Chondrocyte (in vitro differentiated cells): ENCODE measurements around the gene PLEKHN1. TPM values are rescaled to one million over a fixed set of nuclear protein-coding genes. Genes with fewer than 3 reads are reported as not detected.

ENCODE experiments used
- DNase-seq: peaks from one replicate; pipeline ENCODE4 v3.0.0; 2021; ENCODE audit warnings: mixed read lengths, low spot score
- H3K27ac Mint-ChIP-seq: one replicate; pipeline ENCODE4 v1.8.0; 2021; ENCODE audit warnings: mild to moderate bottlenecking, moderate library complexity, mixed read lengths; ENCODE audit not compliant: unreplicated experiment
- H3K27me3 Mint-ChIP-seq: 2 replicates; pipeline ENCODE4 v1.8.0; 2021; ENCODE audit warnings: low read depth, mixed read lengths
- H3K36me3 Mint-ChIP-seq: 2 replicates; pipeline ENCODE4 v1.8.0; 2021; ENCODE audit warnings: low read depth, mixed read lengths
- H3K4me1 Mint-ChIP-seq: 2 replicates; pipeline ENCODE4 v1.8.0; 2021; ENCODE audit warnings: low read depth, mild to moderate bottlenecking, mixed read lengths
- H3K4me3 Mint-ChIP-seq: one replicate; pipeline ENCODE4 v1.8.0; 2021; ENCODE audit warnings: mild to moderate bottlenecking, moderate library complexity, mixed read lengths; ENCODE audit not compliant: unreplicated experiment
- H3K9me3 Mint-ChIP-seq: 2 replicates; pipeline ENCODE4 v1.8.0; 2021; ENCODE audit warnings: low read depth, mixed read lengths
- CTCF ChIP-seq: fragments of 200-600 bp; sonication (generic); IDR thresholded peaks from 2 replicates; pipeline ENCODE4 v1.5.0; 2021; ENCODE audit warnings: antibody characterized with exemption, mild to moderate bottlenecking, moderate library complexity
- total RNA-seq: library from RNA; stranded (reverse); gene quantifications from 3 replicates; pipeline ENCODE4 v1.2.1, GENCODE V29; 2021

PLEKHN1 gene
- total RNA-seq, 1 donor from 2014 or later: 0.17 TPM

DNA sequence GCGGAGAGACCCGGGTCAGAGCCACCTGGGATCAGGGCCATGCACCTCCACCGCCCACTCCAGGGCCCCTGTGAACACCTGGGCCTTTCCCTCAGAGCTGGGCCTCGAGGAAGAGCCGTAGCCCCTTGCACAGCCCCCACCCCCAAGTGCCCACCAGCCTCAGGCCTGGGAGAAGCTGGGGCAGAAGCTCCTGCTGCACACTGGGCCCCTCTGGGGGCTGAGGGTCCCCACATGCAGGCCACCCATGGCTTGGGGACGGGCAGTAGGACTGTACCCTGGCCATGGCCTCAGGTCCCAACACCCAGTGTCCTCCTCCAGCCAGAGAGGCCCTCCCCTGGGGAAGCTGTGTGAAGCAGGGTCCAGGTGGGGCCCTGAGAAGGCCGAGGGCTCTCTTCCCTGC, 13.7 kb upstream of the PLEKHN1 start:
- Mint-ChIP-seq H3K27me3 (no peaks in the 10 kb centered on the region), H3K27ac (no peak overlapping the region), H3K4me1 (peaks cover 4% of the 10 kb centered on the region), H3K4me3 (no peak overlapping the region), H3K36me3 (peaks cover 26% of the 10 kb centered on the region), H3K9me3 (no peaks in the 10 kb centered on the region)
- no peak for DNase-seq
- no peak for TF ChIP-seq CTCF

DNA sequence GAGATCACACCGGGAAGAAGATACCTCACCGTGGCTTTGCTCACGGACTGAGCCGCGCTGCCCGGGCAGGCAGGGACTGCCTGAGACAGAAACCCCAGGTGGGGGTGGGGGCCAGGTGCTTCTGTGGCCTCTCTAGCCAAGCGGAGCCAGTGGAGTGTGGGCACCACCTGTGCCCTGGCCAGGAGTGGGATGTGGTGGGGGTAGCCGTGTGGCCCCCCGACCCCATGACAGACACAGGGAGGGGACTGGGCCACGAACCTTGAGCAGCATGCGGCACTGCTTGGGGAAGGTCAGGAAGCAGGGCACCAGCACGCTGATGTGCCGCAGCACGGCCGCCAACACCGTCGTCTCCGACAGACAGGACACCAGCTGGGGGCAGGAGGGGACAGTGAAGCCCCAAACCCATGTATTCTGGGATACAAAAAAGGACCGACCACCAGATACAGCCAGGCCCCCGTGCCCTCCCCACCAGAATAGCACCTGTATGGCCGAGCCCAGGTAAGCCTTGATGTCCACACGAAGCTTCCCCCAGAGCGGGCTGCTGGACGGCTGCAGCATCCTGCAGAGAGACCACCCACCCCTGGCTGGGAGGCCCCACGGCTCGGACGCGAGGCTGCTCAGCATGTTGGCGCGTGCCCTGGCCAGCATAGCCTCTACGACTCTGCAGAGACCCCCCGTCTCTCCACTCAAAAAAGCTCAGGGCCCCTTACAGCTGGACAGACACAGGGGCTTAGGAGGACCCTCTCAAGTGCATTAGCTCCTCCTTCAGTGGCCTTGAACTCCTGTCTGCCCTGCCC, 12.6 kb upstream of the PLEKHN1 start:
- Mint-ChIP-seq H3K27ac (no peak overlapping the region), H3K4me3 (no peak overlapping the region), H3K9me3 (no peaks in the 10 kb centered on the region), H3K4me1 (peaks cover 14% of the 10 kb centered on the region), H3K36me3 (peaks cover 24% of the 10 kb centered on the region), H3K27me3 (no peaks in the 10 kb centered on the region)
- no peak for TF ChIP-seq CTCF
- DNase-seq: no peak

- Mint-ChIP-seq H3K4me1 (peaks cover 14% of the 10 kb centered on the region), H3K27ac (no peak overlapping the region), H3K4me3 (no peak overlapping the region), H3K9me3 (no peaks in the 10 kb centered on the region), H3K36me3 (peaks cover 19% of the 10 kb centered on the region), H3K27me3 (no peaks in the 10 kb centered on the region)
- TF ChIP-seq CTCF: no peak
- DNase-seq: no peak
Measured at GRCh38 chr1:954927-955326, 11.4 kb upstream of the PLEKHN1 start.

- peaks cover 17% of the 10 kb centered on the region for H3K36me3 Mint-ChIP-seq
- H3K4me1 Mint-ChIP-seq: peaks cover 14% of the 10 kb centered on the region
- H3K27ac Mint-ChIP-seq: no peak overlapping the region
- no peak for DNase-seq
- no peaks in the 10 kb centered on the region for H3K27me3 Mint-ChIP-seq
- no peaks in the 10 kb centered on the region for H3K9me3 Mint-ChIP-seq
- no peak overlapping the region for H3K4me3 Mint-ChIP-seq
- no peak for TF ChIP-seq CTCF
Measured at GRCh38 chr1:955474-955873, 10.8 kb upstream of the PLEKHN1 start.

DNA sequence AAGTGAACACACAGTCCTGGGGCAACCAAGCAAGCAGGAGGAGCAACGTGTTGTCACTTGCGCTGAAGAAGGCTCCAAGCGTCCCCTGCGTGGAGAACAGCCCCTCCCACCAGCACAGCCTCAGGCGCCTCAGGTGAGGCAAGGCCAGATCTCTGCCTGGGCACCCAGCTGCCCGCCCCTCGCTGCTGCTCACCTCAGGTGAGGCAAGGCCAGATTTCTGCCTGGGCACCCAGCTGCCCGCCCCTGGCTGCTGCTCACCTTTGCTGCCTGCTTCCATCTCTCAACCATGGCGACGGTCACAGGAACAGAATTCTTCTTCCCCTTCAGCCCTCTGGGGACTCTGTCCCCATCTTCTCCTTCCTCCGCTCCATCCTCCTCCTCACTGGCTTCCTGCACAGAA, 9.6 kb upstream of the PLEKHN1 start:
- no peak overlapping the region for H3K4me3 Mint-ChIP-seq
- H3K36me3 Mint-ChIP-seq: peaks cover 11% of the 10 kb centered on the region
- no peak for TF ChIP-seq CTCF

More for the DNA sequence above, 9.6 kb upstream of the PLEKHN1 start:
- DNase-seq: no peak
- H3K9me3 Mint-ChIP-seq: no peaks in the 10 kb centered on the region
- H3K27ac Mint-ChIP-seq: no peak overlapping the region
- H3K4me1 Mint-ChIP-seq: peaks cover 18% of the 10 kb centered on the region
- H3K27me3 Mint-ChIP-seq: no peaks in the 10 kb centered on the region
